ENCODE measurements around the gene CDH5.

The CDH5 gene

DNA sequence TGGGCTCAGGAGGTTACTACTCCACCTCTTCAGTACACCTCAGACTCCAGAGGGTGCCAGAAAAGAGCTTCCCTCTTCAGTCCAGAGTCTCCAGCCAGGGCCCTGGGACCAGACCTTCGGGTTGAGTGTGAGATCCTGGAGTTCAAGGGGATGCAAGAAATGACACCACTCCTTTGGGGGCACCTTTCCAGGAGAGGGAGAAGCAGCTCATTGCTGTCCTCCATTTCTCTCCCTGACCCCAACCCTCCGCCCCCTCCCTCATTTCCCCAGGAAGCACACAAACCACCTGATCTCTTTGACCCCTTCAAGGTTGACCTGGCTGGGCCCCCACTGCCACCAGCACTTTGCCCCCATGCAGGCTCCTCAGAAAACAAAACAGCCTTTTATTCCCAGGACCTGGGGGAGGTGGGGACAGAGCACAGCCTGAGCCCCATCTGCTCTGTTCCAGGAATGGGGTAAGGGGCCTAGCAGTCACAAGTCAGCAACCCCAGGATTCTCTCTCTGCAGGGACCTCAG, 21.4 kb downstream of the CDH5 start:
- Histone ChIP-seq H3K4me3 (ENCODE audit: low read length) (no peak overlapping the region), H3K36me3 (ENCODE audit: insufficient read depth, low read length) (no peaks in the 10 kb centered on the region), H3K9ac (ENCODE audit: low read depth, low read length) (no peak overlapping the region), H3K9me3 (ENCODE audit: insufficient read depth, low read depth, low read length) (no peaks in the 10 kb centered on the region), H3K27me3 (ENCODE audit: insufficient read depth, low read length) (no peaks in the 10 kb centered on the region), H3K27ac (ENCODE audit: low read depth, low read length) (no peak overlapping the region), H3K4me1 (ENCODE audit: insufficient read depth, low read length) (peaks cover 6% of the 10 kb centered on the region; the same call in 1 of the 2 replicates)
- WGBS, result 89% methylated on average over 2 of the region's 2 CpGs

- Histone ChIP-seq H3K4me3 (ENCODE audit: low read length) (no peak overlapping the region), H3K27ac (ENCODE audit: low read depth, low read length) (no peak overlapping the region), H3K9me3 (ENCODE audit: insufficient read depth, low read depth, low read length) (no peaks in the 10 kb centered on the region), H3K9ac (ENCODE audit: low read depth, low read length) (no peak overlapping the region), H3K36me3 (ENCODE audit: insufficient read depth, low read length) (no peaks in the 10 kb centered on the region), H3K27me3 (ENCODE audit: insufficient read depth, low read length) (no peaks in the 10 kb centered on the region), H3K4me1 (ENCODE audit: insufficient read depth, low read length) (no peaks in the 10 kb centered on the region)
- WGBS, result 94% methylated on average over 6 of the region's 6 CpGs
These were observed 22.1 kb downstream of the CDH5 start for GRCh38 chr16:66388350-66389139.

- Histone ChIP-seq H3K27ac (ENCODE audit: low read depth, low read length) (no peak overlapping the region), H3K27me3 (ENCODE audit: insufficient read depth, low read length) (no peaks in the 10 kb centered on the region), H3K9ac (ENCODE audit: low read depth, low read length) (no peak overlapping the region), H3K9me3 (ENCODE audit: insufficient read depth, low read depth, low read length) (no peaks in the 10 kb centered on the region), H3K4me3 (ENCODE audit: low read length) (no peak overlapping the region), H3K4me1 (ENCODE audit: insufficient read depth, low read length) (no peaks in the 10 kb centered on the region), H3K36me3 (ENCODE audit: insufficient read depth, low read length) (no peaks in the 10 kb centered on the region)
- WGBS, result 93% methylated on average over 13 of the region's 13 CpGs
These were observed 23.0 kb downstream of the CDH5 start for GRCh38 chr16:66389256-66390176.

DNA sequence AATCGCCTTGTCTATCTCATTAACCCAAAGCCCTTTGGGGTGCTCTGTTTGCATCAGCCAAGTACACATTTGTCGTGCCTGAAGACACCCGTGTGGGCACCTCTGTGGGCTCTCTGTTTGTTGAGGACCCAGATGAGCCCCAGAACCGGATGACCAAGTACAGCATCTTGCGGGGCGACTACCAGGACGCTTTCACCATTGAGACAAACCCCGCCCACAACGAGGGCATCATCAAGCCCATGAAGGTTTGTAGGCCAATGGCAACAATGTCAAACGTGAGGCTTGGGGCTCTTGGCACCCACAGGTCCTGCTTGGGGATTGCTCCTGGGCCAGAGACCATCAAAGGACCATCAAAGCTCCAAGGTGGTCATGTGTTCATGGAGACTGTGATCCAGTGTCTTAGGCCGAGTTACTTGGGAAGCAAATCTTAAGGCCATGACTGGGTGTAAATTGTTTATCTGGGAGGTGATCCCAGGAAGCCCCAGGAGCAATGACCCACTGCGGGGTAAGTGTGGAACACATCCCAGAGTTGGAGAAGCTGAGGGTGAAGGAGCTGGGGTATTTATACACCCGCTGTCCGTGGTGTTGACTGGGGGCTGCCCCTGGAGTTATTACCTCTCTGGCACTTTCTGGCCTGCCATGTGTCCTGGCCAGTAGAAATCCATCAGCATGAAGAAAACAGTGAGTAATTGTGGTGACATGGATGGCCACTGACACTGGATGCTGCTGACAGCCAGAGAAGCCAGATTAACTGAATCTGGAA, 24.0 kb downstream of the CDH5 start:
- H3K27ac ChIP-seq (ENCODE audit: low read depth, low read length), result no peak overlapping the region
- 92% methylated on average over 14 of the region's 14 CpGs for WGBS
- no peaks in the 10 kb centered on the region for H3K36me3 ChIP-seq (ENCODE audit: insufficient read depth, low read length)
- no peaks in the 10 kb centered on the region for H3K4me1 ChIP-seq (ENCODE audit: insufficient read depth, low read length)
- no peaks in the 10 kb centered on the region for H3K9me3 ChIP-seq (ENCODE audit: insufficient read depth, low read depth, low read length)
- H3K9ac ChIP-seq (ENCODE audit: low read depth, low read length), result no peak overlapping the region
- no peak overlapping the region for H3K4me3 ChIP-seq (ENCODE audit: low read length)
- no peaks in the 10 kb centered on the region for H3K27me3 ChIP-seq (ENCODE audit: insufficient read depth, low read length)

GRCh38 chr16:66391726-66392670, 25.5 kb downstream of the CDH5 start:
- 93% methylated on average over 18 of the region's 18 CpGs for WGBS
- Histone ChIP-seq H3K9ac (ENCODE audit: low read depth, low read length) (no peak overlapping the region), H3K27ac (ENCODE audit: low read depth, low read length) (no peak overlapping the region), H3K4me1 (ENCODE audit: insufficient read depth, low read length) (no peaks in the 10 kb centered on the region), H3K4me3 (ENCODE audit: low read length) (no peak overlapping the region), H3K9me3 (ENCODE audit: insufficient read depth, low read depth, low read length) (no peaks in the 10 kb centered on the region), H3K27me3 (ENCODE audit: insufficient read depth, low read length) (no peaks in the 10 kb centered on the region; the same call in 1 of the 2 replicates), H3K36me3 (ENCODE audit: insufficient read depth, low read length) (no peaks in the 10 kb centered on the region)

DNA sequence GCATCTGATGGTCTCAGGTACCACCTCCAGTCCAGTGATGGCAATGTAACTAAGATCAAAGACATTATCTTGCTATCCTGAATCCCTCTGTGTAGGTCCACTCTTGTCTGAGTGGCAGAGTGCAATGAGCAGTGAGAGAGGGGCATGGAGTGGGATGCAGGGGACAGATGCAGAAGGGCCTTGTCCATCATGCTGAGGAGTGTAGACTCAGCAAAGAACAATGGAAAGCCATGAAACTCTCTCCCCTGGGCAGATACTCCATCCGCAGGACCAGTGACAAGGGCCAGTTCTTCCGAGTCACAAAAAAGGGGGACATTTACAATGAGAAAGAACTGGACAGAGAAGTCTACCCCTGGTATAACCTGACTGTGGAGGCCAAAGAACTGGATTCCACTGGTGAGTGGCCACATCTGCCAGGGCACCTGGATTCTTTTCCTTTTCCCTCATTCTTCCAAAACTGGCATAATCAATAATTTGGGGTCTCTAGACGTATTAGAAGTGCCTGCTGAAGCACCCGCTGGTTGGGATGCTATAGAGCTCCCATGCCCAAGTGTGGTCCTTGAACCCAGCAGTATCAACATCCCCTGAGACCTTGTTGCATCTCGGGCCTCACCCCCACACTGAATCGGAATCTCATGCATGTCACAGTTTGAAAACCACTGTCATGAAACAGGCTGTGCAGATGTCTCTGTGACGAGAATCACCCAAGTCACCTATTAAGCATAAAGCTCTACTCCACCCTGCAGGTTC, 29.5 kb downstream of the CDH5 start:
- 90% methylated on average over 7 of the region's 7 CpGs for WGBS
- no peaks in the 10 kb centered on the region; the same call in 1 of the 2 replicates for H3K27me3 ChIP-seq (ENCODE audit: insufficient read depth, low read length)
- H3K36me3 ChIP-seq (ENCODE audit: insufficient read depth, low read length), result no peaks in the 10 kb centered on the region

DNA sequence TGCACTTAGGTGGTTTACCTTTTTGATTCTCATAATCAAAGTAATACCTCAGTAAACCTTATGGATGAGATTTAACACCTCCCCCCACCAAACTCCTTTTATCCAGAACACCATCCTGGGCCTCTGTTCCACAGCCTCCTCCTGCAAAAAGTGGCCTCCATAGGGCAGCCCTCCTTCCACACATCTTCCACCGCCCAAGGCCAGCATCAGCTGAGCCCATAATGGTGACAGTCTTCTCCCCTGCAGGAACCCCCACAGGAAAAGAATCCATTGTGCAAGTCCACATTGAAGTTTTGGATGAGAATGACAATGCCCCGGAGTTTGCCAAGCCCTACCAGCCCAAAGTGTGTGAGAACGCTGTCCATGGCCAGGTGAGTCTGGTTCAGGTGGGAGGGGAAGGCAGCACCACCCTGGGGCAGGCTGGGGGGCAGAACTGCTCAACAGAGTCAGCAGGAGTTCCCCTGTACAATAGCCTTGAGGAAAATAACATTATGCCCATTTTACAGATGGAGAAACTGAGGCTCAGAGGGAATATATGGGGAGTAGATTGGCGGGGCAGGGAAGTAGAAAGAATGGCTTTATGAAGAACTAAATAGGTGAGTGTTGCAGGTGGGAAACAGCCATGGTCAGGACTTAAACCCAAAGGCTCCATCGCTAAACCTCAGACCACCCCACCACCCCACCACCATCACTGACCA, 31.4 kb downstream of the CDH5 start:
- WGBS, result 74% methylated on average over 5 of the region's 5 CpGs
- no peaks in the 10 kb centered on the region for H3K36me3 ChIP-seq (ENCODE audit: insufficient read depth, low read length)
- no peak overlapping the region for H3K4me3 ChIP-seq (ENCODE audit: low read length)
- H3K27ac ChIP-seq (ENCODE audit: low read depth, low read length), result no peak overlapping the region
- no peaks in the 10 kb centered on the region for H3K4me1 ChIP-seq (ENCODE audit: insufficient read depth, low read length)
- H3K9ac ChIP-seq (ENCODE audit: low read depth, low read length), result no peak overlapping the region
- no peaks in the 10 kb centered on the region; the same call in 1 of the 2 replicates for H3K27me3 ChIP-seq (ENCODE audit: insufficient read depth, low read length)
- H3K9me3 ChIP-seq (ENCODE audit: insufficient read depth, low read depth, low read length), result no peaks in the 10 kb centered on the region

More for the DNA sequence above, 29.5 kb downstream of the CDH5 start:
- Histone ChIP-seq H3K9me3 (ENCODE audit: insufficient read depth, low read depth, low read length) (no peaks in the 10 kb centered on the region), H3K4me3 (ENCODE audit: low read length) (no peak overlapping the region), H3K4me1 (ENCODE audit: insufficient read depth, low read length) (no peaks in the 10 kb centered on the region), H3K9ac (ENCODE audit: low read depth, low read length) (no peak overlapping the region), H3K27ac (ENCODE audit: low read depth, low read length) (no peak overlapping the region)

DNA sequence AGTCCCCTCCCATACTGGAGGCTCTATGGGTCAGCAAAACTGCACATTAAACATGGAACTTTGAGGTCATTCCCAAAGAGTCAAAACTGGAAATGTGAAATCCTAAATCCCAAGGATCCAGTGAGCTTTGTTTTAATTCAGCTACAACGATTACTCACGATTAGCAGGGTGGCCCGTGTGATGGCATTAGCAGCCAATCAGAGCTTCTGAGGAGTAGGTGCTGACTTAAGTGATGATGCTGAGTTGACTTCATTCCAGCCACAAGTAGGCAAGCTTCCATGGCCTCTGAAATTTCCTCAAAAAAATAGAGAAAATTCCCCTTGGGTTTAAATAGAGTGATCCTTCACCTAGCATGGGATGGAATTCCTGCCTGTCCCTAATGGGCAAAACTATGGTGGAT, 32.5 kb downstream of the CDH5 start:
- Histone ChIP-seq H3K9me3 (ENCODE audit: insufficient read depth, low read depth, low read length) (no peaks in the 10 kb centered on the region), H3K27ac (ENCODE audit: low read depth, low read length) (no peak overlapping the region), H3K27me3 (ENCODE audit: insufficient read depth, low read length) (no peaks in the 10 kb centered on the region; the same call in 1 of the 2 replicates), H3K36me3 (ENCODE audit: insufficient read depth, low read length) (no peaks in the 10 kb centered on the region), H3K9ac (ENCODE audit: low read depth, low read length) (no peak overlapping the region), H3K4me3 (ENCODE audit: low read length) (no peak overlapping the region), H3K4me1 (ENCODE audit: insufficient read depth, low read length) (no peaks in the 10 kb centered on the region)
- 92% methylated on average over 3 of the region's 3 CpGs for WGBS

DNA sequence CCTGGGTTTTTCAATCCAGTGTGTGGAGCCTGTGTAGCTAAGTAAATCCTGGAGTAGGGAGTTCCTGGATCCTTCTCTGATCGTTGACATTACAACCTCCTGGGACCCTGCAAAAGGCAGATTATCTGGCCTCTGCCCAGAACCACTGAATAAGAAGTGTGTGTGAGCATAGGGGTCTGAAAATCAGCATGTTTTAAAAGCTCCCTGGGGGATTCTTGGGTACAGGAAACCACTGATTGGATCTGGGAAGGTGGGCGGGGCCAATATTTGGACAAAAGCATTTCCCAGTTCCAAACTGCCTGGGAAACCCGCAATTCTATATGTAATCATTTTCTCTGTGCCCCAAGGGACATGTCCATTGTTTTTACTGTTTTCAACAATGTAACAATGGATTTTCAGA, 33.4 kb downstream of the CDH5 start:
- no peak overlapping the region for H3K27ac ChIP-seq (ENCODE audit: low read depth, low read length)
- no peak overlapping the region for H3K9ac ChIP-seq (ENCODE audit: low read depth, low read length)
- no peaks in the 10 kb centered on the region for H3K4me1 ChIP-seq (ENCODE audit: insufficient read depth, low read length)
- H3K9me3 ChIP-seq (ENCODE audit: insufficient read depth, low read depth, low read length), result no peaks in the 10 kb centered on the region
- H3K27me3 ChIP-seq (ENCODE audit: insufficient read depth, low read length), result no peaks in the 10 kb centered on the region; the same call in 1 of the 2 replicates
- no peaks in the 10 kb centered on the region for H3K36me3 ChIP-seq (ENCODE audit: insufficient read depth, low read length)
- no peak overlapping the region for H3K4me3 ChIP-seq (ENCODE audit: low read length)
- WGBS, result 79% methylated on average over 3 of the region's 3 CpGs
